ENCODE data around the gene FAM184B.

The FAM184B gene

DNA sequence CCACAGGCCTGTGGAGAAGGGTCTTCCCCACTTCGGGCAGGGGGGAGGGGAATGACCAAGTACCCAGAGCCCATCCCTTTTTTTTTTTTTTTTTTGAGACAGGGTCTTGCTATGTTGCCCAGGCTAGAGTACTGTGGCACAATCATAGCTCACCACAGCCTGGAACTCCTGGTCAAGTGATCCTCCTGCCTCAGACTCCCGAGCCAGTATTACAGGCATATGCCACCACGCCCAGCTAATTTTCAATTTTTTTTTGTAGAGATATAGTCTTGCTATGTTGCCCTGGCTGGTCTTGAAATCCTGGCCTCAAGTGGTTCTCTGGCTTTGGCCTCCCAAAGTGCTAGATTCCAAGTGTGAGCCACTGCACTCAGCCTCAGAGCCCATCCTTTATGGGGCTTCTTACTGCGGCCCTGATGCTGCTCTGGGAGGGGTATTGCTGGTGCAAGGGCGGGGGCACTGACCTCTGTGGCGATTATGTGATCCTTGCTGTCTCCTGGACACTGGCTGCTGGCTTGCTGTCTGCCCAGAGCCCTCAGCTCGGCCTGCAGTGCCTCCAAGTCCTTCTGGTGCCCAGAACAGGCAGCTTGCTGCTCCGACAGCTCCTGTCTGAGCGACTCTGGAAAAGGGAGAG lies 134.1 kb downstream of the FAM184B start:
- no peaks in the 10 kb centered on the region for H3K36me3 ChIP-seq (ENCODE audit: control insufficient read depth in 2 of 2, insufficient read depth in 1 of 2, low read length in 2 of 2)
- TF ChIP-seq ZNF121 (tag by site-specific recombination; IDR thresholded peaks at IDR 0.05) (peak; percentile 52; the same call in 1 of the 2 replicates), KLF9 (tag by site-specific recombination; IDR thresholded peaks at IDR 0.05; ENCODE audit: low read depth) (no peak)
- TF ChIP-seq, protein P1, sequence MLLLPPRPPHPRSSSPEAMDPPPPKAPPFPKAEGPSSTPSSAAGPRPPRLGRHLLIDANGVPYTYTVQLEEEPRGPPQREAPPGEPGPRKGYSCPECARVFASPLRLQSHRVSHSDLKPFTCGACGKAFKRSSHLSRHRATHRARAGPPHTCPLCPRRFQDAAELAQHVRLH (tag by site-specific recombination; IDR thresholded peaks at IDR 0.05), result no peak
- CTCF ChIA-PET, result no interaction called here
- no peaks in the 10 kb centered on the region for H3K9me3 ChIP-seq (ENCODE audit: control insufficient read depth, insufficient read depth, low read depth, low read length)
- H3K4me3 ChIP-seq (ENCODE audit: low read depth, low read length), result no peak overlapping the region
- H3K27ac ChIP-seq (ENCODE audit: extremely low read depth, low read depth, low read length), result no peak overlapping the region
- POLR2A ChIA-PET, result no interaction called here
- H3K4me1 ChIP-seq (ENCODE audit: control insufficient read depth, insufficient read depth, low read length), result no peaks in the 10 kb centered on the region

DNA sequence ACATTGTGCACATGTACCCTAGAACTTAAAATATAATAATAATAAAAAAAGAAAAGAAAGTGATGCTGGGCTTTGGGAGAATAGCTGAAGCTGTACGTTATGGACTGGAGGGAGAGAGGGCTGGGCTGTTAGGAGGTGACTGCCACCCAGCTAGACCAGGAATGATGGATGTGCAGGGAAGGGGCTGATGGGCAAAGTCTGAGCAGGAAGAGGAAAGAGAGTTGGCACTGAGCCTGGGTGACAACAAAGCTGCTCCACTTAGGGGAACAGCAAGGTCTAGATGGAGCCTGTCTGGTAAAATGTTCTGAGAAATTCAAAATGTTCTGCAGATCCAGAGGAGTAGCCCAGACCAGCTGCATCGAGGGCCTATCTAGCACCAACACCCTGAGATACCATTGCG lies 134.7 kb downstream of the FAM184B start:
- ChIA-PET POLR2A (no interaction called here), CTCF (no interaction called here)
- Histone ChIP-seq H3K4me1 (ENCODE audit: control insufficient read depth, insufficient read depth, low read length) (no peaks in the 10 kb centered on the region), H3K27ac (ENCODE audit: extremely low read depth, low read depth, low read length) (no peak overlapping the region), H3K4me3 (ENCODE audit: low read depth, low read length) (no peak overlapping the region), H3K9me3 (ENCODE audit: control insufficient read depth, insufficient read depth, low read depth, low read length) (no peaks in the 10 kb centered on the region), H3K36me3 (ENCODE audit: control insufficient read depth in 2 of 2, insufficient read depth in 1 of 2, low read length in 2 of 2) (no peaks in the 10 kb centered on the region)
- TF ChIP-seq ZBTB17 (tag by site-specific recombination; IDR thresholded peaks at IDR 0.05) (0 out of 2 replicates have a peak, but pooled peaks have one; percentile 19), ZNF654 (tag by site-specific recombination; IDR thresholded peaks at IDR 0.05; ENCODE audit: low read depth) (no peak), YY1 (tag by site-specific recombination; IDR thresholded peaks at IDR 0.05) (no peak)

DNA sequence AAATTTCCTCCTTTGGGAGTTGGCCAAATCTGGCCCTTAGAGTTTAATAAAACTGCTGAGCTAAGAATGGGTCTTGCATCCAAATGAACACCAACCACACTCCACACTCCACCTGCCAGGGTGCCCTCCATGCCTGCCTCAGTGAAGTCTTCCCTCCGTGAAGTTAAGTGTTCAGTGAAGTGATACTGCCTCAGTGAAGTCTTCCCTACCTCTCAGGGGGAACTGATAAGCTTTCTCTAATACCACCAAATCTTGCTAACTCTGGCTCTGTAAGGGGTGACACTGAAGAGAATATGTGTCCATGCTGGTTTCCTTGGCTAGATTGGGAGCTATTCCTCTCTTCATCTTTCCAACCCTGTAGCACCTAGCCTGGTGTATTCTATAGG lies 139.0 kb downstream of the FAM184B start:
- H3K27ac ChIP-seq (ENCODE audit: extremely low read depth, low read depth, low read length), result no peak overlapping the region
- no peak for TF ChIP-seq EGR2 (tag by site-specific recombination; IDR thresholded peaks at IDR 0.05; ENCODE audit: low read depth)
- TF ChIP-seq, protein P2, sequence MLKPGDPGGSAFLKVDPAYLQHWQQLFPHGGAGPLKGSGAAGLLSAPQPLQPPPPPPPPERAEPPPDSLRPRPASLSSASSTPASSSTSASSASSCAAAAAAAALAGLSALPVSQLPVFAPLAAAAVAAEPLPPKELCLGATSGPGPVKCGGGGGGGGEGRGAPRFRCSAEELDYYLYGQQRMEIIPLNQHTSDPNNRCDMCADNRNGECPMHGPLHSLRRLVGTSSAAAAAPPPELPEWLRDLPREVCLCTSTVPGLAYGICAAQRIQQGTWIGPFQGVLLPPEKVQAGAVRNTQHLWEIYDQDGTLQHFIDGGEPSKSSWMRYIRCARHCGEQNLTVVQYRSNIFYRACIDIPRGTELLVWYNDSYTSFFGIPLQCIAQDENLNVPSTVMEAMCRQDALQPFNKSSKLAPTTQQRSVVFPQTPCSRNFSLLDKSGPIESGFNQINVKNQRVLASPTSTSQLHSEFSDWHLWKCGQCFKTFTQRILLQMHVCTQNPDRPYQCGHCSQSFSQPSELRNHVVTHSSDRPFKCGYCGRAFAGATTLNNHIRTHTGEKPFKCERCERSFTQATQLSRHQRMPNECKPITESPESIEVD (tag by site-specific recombination; IDR thresholded peaks at IDR 0.05), result no peak
- no peak for TF ChIP-seq SP2 (tag by site-specific recombination; IDR thresholded peaks at IDR 0.05)
- TF ChIP-seq BCL11B (tag by site-specific recombination; IDR thresholded peaks at IDR 0.05; ENCODE audit: low read depth), result no peak
- TF ChIP-seq, protein P3, sequence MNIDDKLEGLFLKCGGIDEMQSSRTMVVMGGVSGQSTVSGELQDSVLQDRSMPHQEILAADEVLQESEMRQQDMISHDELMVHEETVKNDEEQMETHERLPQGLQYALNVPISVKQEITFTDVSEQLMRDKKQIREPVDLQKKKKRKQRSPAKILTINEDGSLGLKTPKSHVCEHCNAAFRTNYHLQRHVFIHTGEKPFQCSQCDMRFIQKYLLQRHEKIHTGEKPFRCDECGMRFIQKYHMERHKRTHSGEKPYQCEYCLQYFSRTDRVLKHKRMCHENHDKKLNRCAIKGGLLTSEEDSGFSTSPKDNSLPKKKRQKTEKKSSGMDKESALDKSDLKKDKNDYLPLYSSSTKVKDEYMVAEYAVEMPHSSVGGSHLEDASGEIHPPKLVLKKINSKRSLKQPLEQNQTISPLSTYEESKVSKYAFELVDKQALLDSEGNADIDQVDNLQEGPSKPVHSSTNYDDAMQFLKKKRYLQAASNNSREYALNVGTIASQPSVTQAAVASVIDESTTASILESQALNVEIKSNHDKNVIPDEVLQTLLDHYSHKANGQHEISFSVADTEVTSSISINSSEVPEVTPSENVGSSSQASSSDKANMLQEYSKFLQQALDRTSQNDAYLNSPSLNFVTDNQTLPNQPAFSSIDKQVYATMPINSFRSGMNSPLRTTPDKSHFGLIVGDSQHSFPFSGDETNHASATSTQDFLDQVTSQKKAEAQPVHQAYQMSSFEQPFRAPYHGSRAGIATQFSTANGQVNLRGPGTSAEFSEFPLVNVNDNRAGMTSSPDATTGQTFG (tag by site-specific recombination; IDR thresholded peaks at IDR 0.05; ENCODE audit: borderline replicate concordance), result no peak
- TF ChIP-seq ZNF2 (tag by site-specific recombination; IDR thresholded peaks at IDR 0.05), result no peak
- TF ChIP-seq, protein P4, sequence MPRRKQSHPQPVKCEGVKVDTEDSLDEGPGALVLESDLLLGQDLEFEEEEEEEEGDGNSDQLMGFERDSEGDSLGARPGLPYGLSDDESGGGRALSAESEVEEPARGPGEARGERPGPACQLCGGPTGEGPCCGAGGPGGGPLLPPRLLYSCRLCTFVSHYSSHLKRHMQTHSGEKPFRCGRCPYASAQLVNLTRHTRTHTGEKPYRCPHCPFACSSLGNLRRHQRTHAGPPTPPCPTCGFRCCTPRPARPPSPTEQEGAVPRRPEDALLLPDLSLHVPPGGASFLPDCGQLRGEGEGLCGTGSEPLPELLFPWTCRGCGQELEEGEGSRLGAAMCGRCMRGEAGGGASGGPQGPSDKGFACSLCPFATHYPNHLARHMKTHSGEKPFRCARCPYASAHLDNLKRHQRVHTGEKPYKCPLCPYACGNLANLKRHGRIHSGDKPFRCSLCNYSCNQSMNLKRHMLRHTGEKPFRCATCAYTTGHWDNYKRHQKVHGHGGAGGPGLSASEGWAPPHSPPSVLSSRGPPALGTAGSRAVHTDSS (tag by site-specific recombination; IDR thresholded peaks at IDR 0.05), result no peak
- no peak for TF ChIP-seq KLF9 (tag by site-specific recombination; IDR thresholded peaks at IDR 0.05; ENCODE audit: low read depth)
- TF ChIP-seq ZNF266 (tag by site-specific recombination; IDR thresholded peaks at IDR 0.05; ENCODE audit: low read depth), result no peak
- TF ChIP-seq ZNF768 (tag by site-specific recombination; IDR thresholded peaks at IDR 0.05), result no peak
- peaks cover 0 to 10% of the 10 kb centered on the region in 2 experiments; a peak in 1 of 3 replicates for H3K36me3 ChIP-seq (ENCODE audit: control insufficient read depth in 2 of 2, insufficient read depth in 1 of 2, low read length in 2 of 2)
- no peaks in the 10 kb centered on the region for H3K9me3 ChIP-seq (ENCODE audit: control insufficient read depth, insufficient read depth, low read depth, low read length)
- POLR2A ChIA-PET, result no interaction called here
- H3K4me3 ChIP-seq (ENCODE audit: low read depth, low read length), result no peak overlapping the region
- H3K4me1 ChIP-seq (ENCODE audit: control insufficient read depth, insufficient read depth, low read length), result no peaks in the 10 kb centered on the region
- CTCF ChIA-PET, result interaction anchor here (0.7 kb wide), 1 partner anchor 93 kb away, joined by 3 read pairs; no protein-coding TSS in a partner anchor
